OCI-M2 (cell line): ENCODE data around the gene FGG.

Experiments used
- DNase-seq: peaks from one replicate; lab custom pipeline; 2025; ENCODE audit not compliant: unreplicated experiment; lab: John Stamatoyannopoulos, UW

Gene FGG

DNA sequence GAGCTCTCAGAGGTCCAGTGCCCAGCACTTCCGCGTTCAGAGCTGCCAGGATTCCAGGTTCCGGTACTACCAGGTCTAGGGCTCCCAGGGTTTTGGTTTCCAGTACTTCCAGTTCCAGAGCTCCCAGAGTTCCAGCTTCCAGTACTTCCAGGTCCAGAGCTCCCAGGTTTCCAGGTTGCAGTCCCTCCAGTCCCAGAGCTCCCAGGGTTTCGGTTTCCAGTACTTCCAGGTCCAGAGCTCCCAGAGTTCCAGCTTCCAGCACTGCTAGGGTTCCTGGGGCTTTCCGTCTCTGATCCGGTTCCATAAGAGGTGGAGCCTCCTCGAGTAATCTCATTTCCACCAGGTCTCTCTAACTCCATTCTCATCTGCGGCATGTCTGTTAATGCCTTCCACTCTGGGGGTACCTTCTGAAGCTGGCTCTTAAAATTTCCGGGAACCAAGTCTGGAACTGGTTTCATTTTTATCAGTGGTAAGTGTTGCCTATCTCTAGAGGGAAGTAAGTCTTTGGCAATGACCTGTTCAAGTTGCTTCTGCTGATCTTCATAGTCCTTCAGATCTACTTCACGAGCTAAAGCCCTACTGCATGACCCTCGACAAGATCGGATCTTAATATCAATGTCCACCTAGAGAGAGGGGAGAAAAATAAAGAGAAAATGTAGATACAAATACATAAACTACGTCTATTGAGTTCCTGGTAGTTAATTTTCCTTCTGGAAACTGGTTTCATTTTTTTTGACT is 26.0 kb downstream of the FGG start:
- DNase-seq = no peak

DNA sequence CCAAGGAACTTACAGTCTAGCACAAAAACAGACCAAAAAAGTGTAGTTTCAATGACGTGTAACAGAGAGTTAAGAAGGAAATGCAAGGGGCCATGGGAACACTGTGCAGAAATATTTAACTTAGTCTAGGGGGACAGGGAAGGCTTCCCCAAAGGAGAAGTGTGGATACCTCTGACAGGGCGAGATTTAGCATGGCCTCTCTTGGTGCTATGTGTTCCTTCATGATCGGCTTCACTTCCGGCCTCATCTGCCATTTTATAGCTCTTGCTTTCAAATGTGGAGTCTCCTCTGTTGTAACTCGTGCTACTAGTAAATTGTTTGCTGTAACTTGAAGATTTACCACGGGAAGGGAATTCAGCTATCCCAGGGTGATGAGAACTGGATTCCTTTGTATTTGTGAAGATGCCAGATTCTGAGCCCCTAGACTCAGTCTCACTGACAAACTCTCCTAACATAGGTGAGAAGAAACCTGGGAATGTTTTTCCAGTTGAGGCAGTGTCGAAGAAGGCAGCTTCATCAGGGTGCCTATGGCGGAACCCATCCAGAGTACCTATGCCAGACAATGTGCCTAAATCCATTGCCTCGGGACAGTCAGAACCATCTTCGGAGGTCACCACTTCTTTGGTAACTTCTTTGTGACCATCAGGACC is 27.0 kb downstream of the FGG start:
- no peak for DNase-seq

DNA sequence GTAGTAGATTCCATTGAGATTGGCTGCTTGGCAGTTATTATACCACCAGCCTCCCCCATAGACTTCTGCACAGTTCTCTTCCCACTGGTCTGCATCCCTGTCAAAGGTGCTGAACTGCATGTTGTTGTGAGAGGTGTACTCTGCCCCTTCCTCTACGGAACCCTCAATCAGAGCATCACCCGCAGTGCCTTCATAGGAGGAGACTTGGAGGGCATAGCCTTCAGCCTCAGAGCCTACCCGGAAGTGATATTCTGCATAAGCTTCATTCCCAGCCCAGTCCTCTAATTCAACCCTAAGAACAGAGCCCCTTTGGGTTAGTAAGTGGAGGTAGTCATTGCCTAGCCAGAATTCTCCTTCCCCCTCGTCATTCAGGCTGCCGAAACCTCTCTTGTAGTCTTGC is 28.2 kb downstream of the FGG start:
- no peak for DNase-seq

DNA sequence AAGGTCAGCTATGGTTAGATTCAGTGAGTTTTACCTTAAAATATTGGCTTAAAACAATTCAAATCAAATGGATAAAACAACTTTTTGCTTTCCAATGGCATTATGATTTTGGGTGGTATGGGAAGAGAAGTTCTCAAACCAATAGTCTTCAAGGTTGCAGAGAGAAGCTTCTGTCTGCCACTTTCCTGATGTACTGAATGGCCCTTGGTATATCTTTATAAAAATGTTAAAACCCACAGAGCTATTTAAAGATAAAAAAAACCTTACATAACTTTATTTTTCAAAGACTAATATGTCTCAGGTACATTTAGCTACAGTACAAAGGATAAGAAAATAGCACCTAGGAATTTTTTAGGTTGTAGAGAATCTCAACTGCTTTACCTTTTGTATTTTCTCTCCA is 28.8 kb downstream of the FGG start:
- DNase-seq = no peak

DNA sequence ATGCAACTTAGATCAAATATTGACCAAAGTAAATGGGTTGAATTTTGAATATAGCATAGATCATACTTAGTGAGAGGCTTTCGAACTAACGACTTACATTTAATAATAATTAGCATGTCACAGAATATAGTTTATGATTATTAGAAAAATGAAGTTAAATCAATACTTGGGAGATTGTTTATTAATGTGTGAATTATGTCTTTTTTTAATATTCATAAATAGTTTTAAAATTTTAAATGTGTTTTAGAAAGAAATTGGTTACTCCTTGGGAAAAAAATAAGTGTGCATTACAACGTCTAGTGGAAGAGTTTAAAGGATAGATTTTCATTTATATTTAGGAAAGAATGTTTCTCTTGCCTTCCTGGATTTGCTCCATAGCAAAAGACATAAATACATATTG is 29.2 kb downstream of the FGG start:
- no peak for DNase-seq

DNA sequence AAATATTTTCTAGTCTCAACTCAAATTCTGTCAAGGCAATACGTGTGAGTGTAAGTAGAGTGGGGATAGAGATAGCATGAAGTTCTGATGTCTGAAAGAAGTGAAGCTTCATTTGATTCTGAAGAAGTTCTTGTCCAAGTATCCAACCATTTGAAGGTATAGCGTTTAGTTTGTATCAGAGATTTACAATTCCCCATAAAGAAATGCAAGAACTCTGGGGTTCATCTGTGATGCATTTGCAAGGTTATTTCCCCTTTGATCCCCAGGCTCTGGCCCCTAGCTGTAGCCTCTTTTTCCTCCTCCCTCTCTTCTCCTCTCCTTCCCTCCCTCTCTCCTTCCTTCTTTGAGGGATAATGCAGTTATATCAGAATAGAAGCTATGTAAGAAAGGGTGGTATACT is 29.7 kb downstream of the FGG start:
- DNase-seq = no peak

DNA sequence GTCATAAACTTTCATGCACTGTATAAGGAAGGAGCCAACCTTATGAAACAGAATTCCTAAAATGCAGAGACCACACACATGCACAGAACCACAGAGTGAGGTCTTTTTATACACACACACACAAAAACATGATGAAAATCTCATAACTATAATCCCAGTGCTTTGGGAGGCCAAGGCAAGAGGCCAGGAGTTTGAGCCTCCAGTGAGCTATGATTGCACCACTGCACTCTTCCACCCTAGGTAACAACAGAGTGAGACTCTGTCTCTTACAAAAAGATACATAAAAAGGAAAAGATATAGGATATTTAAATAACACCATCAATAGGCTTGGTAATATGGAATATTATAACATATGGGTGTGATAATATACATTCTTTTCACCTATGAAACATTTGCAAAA is 32.5 kb downstream of the FGG start:
- DNase-seq = no peak

DNA sequence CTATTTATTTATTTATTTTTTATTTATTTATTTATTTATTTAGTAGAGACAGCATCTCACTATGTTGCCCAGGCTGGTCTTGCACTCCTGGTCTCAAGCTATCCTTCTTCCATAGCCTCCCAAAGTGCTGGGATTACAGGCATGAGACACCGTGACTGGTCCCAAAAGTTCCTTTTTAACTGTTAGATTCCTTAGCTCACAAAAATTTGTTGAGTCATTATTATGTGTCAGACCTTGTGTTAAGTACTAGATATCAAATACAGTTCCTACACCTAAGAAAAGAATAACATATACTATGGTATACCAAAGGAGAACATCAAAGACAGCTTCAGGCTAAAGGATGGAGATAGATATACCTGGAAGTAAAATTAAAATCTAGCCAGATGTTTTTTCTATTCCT is 33.5 kb downstream of the FGG start:
- no peak for DNase-seq

DNA sequence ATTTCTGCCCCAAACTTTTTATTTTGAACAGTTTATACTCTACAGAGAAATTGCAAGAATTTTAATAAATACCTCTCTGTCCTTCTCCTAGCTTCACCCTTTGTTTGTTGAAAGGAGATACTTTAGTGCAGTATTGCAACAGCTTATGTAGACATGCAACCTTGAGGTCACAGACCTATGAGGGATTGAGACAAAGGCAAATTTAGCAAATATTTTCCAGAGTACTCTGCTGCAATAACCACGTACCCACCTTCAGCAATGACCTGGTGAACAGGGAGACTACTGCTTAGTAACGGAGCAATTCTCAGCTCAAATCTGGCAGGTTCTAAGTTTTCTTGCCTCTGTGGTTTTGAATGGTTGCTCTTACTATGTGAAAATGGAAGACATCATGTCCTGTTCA is 35.1 kb downstream of the FGG start:
- no peak for DNase-seq

DNA sequence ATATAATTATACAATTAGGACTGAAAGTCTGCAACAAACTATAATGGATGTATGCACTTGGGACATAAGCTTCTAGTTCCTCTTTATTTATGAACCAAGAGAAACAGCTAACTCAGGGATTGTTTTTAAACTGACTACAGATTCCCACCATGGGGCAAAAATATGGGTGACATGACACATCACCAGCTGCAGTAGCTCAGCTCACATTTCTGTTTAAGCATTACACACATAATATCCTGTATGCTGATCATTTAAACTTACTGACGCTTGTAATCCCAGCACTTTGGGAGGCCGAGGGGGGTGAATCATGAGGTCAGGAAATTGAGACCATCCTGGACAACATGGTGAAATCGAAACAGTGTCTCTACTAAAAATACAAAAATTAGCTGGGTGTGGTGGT is 38.1 kb downstream of the FGG start:
- DNase-seq = no peak

DNA sequence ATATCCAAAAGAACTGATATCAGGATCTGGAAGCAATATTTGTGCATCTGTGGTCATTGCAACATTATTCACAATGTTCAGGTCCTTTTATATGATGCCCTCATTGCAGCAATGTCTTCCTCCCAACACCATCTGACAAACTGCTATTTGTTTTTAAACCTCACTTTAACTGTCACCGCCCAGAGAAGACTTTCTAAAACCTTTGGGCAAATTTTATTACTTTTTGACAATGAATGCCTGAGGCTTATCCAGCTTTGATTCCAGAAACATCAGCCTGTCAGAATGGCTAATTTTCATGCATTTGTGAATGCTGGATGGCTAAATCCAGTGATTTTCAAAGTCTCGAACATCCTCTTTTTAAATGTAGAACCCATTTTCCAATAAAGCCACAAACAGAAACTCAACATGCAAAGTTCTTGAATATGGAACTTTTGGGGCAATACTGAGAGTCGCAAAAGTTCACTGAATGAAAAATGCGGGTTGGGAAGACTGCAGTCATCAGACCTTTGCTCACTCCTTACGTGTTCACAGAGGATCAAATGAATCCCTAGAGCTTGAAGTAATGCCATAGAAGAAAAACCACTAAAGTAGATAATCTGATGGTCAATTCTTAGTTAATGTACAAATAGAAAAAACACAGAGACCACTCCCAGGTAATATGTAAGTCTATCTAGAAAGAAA is 39.1 kb downstream of the FGG start:
- DNase-seq = no peak

DNA sequence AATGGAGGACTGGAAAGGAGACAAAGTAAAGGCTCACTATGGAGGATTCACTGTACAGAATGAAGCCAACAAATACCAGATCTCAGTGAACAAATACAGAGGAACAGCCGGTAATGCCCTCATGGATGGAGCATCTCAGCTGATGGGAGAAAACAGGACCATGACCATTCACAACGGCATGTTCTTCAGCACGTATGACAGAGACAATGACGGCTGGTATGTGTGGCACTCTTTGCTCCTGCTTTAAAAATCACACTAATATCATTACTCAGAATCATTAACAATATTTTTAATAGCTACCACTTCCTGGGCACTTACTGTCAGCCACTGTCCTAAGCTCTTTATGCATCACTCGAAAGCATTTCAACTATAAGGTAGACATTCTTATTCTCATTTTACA is 42.9 kb downstream of the FGG start:
- no peak for DNase-seq

DNA sequence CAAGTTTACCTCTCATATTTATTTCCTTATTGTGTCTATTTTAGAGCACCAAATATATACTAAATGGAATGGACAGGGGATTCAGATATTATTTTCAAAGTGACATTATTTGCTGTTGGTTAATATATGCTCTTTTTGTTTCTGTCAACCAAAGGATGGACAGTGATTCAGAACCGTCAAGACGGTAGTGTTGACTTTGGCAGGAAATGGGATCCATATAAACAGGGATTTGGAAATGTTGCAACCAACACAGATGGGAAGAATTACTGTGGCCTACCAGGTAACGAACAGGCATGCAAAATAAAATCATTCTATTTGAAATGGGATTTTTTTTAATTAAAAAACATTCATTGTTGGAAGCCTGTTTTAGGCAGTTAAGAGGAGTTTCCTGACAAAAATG is 43.4 kb downstream of the FGG start:
- DNase-seq = no peak

DNA sequence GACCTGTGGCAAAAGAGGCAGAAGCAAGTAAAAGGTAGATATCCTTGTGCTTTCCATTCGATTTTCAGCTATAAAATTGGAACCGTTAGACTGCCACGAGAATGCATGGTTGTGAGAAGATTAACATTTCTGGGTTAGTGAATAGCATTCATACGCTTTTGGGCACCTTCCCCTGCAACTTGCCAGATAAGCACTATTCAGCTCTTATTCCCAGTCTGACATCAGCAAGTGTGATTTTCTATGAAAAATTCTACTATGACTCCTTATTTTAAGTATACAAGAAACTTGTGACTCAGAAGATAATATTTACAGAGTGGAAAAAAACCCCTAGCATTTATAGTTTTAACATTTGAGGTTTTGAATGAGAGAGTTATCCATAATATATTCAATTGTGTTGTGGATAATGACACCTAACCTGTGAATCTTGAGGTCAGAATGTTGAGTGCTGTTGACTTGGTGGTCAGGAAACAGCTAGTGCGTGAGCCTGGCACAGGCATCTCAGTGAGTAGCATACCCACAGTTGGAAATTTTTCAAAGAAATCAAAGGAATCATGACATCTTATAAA is 45.7 kb downstream of the FGG start:
- no peak for DNase-seq

DNA sequence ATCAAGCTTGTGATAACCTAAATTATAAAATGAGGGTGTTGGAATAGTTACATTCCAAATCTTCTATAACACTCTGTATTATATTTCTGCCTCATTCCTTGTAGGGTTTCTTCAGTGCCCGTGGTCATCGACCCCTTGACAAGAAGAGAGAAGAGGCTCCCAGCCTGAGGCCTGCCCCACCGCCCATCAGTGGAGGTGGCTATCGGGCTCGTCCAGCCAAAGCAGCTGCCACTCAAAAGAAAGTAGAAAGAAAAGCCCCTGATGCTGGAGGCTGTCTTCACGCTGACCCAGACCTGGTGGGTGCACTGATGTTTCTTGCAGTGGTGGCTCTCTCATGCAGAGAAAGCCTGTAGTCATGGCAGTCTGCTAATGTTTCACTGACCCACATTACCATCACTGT is 46.8 kb downstream of the FGG start:
- DNase-seq = no peak

DNA sequence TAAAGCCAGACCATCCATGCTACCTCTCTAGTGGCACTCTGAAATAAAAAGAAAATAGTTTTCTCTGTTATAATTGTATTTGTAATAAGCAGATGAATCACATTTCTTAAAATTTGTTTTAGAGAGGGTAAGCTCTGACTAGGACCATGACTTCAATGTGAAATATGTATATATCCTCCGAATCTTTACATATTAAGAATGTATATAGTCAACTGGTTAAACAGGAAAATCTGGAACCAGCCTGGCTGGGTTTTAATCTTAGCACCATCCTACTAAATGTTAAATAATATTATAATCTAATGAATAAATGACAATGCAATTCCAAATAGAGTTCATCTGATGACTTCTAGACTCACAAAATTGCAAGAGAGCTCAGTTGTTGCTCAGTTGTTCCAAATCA is 48.1 kb downstream of the FGG start:
- DNase-seq = no peak

DNA sequence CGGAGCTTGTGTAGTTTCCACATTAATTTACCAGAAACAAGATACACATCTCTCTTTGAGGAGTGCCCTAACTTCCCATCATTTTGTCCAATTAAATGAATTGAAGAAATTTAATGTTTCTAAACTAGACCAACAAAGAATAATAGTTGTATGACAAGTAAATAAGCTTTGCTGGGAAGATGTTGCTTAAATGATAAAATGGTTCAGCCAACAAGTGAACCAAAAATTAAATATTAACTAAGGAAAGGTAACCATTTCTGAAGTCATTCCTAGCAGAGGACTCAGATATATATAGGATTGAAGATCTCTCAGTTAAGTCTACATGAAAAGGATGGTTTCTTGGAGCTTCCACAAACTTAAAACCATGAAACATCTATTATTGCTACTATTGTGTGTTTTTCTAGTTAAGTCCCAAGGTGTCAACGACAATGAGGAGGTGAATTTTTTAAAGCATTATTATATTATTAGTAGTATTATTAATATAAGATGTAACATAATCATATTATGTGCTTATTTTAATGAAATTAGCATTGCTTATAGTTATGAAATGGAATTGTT is 49.7 kb downstream of the FGG start, which contains the start of gene FGB:
Gene FGB (plus strand): TSS at position 315 of the 558 bp plus-strand sequence. CDS start 8 bp downstream, at position 323.
- DNase-seq = no peak

DNA sequence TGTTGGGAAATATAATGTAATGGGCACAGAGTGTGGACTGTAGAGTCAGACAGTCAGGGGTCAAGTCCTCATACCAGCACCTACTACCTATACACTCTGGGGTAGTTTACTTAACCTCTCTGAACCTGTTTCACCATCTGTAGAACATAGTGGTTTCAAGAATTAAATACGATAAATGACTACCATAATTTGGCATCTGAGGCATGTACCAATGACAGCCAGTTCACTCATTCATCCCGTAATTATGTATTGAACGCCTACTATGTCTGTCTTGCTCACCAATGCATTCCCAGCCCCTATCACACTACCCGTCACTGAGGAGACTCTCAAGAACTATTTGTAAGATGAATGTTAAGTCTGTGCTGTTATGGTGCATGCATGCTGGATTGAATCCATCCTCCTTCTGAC is 51.6 kb downstream of the FGG start:
- no peak for DNase-seq

DNA sequence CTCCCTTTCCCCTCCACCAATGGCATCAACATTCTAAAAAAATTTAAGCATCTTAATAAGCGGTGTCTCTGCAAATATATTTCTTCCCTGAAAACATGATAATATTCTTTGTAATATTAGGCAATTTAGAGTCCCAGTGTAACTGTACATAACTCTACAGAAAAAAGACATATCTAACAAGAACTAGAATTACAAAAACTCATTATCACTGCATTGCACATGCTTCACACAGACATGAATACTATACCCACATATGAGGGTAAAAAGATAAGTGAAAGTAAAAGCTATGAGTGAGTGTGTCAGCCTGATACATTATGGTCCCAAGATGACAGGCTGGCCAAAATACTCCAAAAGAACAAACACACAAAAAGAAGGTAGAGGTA is 52.0 kb downstream of the FGG start:
- DNase-seq = no peak

DNA sequence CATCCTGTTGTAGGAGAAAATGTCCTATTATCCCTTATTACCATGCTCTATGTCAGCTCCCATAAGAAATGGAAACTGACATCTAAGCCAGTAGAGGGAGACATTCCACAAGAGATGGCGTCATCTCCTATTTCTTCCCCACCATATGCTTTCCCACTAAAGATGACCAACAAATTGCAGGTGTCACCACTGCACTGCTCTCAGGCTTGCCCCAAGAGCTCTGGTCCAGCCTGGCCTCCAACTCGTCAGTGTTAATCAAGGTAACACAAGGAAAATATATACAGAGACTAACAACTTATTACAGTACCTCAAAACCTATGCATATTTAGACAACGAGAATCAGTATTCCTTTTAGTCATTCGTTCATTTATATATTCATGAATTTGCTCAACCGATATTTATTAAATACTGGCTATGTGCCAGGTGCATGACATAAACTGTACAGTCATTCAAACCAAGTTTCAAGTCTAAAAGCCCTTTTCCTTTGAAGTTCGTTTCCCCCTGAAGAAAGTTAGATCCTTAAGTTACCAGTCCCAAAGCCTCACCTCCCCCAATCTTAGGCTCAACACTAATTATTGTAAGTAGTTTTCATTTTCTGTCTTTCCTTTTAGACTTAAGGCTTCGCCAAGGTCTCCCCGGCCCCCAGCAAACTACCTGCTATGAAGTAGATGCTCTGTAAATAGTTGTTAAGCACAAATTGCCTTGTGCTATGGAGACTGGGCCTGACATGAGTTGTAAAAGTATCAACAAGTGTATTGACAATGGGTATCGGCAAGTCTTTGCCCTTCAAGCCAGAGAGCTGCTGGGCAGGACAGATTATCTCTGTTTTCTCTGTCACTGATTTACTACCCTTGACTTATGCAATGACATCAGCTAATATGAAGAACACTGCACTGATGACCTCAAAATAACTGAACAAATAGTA is 52.7 kb downstream of the FGG start:
- no peak for DNase-seq

DNA sequence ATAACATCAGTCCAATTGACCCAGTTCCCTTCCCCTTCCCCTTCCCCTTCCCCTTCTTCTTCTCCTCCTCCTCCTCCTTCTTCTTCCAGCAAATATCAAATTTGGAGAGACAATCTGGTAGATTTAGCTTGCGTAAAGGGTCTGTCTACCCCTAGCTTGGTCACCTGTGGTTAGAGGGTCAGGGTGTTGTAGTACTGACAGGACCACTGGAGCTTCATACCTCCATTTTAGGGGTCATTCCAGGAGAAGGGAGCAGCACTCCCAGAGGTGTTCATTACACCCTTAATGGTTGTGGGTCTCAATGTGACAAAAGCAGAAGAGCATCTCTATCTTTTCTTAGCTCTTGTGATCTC is 53.3 kb downstream of the FGG start:
- DNase-seq = no peak
